Endodermal cell (in vitro differentiated cells): Measurements from ENCODE around the gene TRPV6. TPM values are rescaled to one million over a fixed set of nuclear protein-coding genes. Genes with fewer than 3 reads are reported as not detected.

ENCODE experiments used
- DNase-seq: peaks from one replicate; pipeline ENCODE4 v3.0.0-alpha.2; 2017
- H3K27ac ChIP-seq: 2 replicates; pipeline ENCODE4 v1.5.1; 2013; ENCODE audit warnings: mild to moderate bottlenecking, low read depth, low read length, moderate library complexity
- H3K27me3 ChIP-seq: 2 replicates; pipeline ENCODE4 v1.6.1; 2013; ENCODE audit warnings: mild to moderate bottlenecking, low read length, moderate library complexity; ENCODE audit not compliant: insufficient read depth, control insufficient read depth, poor library complexity, severe bottlenecking
- H3K36me3 ChIP-seq: 2 replicates; pipeline ENCODE4 v1.7.0; 2013; ENCODE audit warnings: mild to moderate bottlenecking, low read length, moderate library complexity; ENCODE audit not compliant: control insufficient read depth, insufficient read depth
- H3K4me1 ChIP-seq: one replicate; pipeline ENCODE4 v1.7.0; 2013; ENCODE audit warnings: low read length; ENCODE audit not compliant: control insufficient read depth, insufficient read depth
- H3K4me3 ChIP-seq: 2 replicates; pipeline ENCODE4 v1.5.1; 2013; ENCODE audit warnings: mild to moderate bottlenecking, low read length, moderate library complexity
- H3K9ac ChIP-seq: 2 replicates; pipeline ENCODE4 v1.6.1; 2013; ENCODE audit warnings: mild to moderate bottlenecking, low read length, moderate library complexity; ENCODE audit not compliant: poor library complexity, severe bottlenecking; ENCODE audit errors: extremely low read depth
- H3K9me3 ChIP-seq: 2 replicates; pipeline ENCODE4 v1.6.1; 2013; ENCODE audit warnings: mild to moderate bottlenecking, low read length, moderate library complexity; ENCODE audit not compliant: control insufficient read depth
- H3K27ac Mint-ChIP-seq: 2 replicates; pipeline ENCODE4 v1.8.0; 2020; ENCODE audit warnings: mixed read lengths
- H3K27me3 Mint-ChIP-seq: 2 replicates; pipeline ENCODE4 v1.8.0; 2021; ENCODE audit warnings: mild to moderate bottlenecking, mixed read lengths; ENCODE audit not compliant: insufficient read depth
- H3K36me3 Mint-ChIP-seq: 2 replicates; pipeline ENCODE4 v1.8.0; 2020; ENCODE audit warnings: low read depth, mixed read lengths
- H3K4me1 Mint-ChIP-seq: 2 replicates; pipeline ENCODE4 v1.8.0; 2020; ENCODE audit warnings: mixed read lengths
- H3K4me3 Mint-ChIP-seq: 2 replicates; pipeline ENCODE4 v1.8.0; 2020; ENCODE audit warnings: mild to moderate bottlenecking, moderate library complexity, mixed read lengths
- H3K9me3 Mint-ChIP-seq: 2 replicates; pipeline ENCODE4 v1.8.0; 2020; ENCODE audit warnings: mild to moderate bottlenecking, mixed read lengths
- WGBS, 2 experiments: methylation state at CpG; one replicate each; pipeline versions ENCODE4 v1.1.5 to v1.1.7; 2013; ENCODE audit warnings: missing lambda C conversion rate in 2 of 2, mixed read lengths in 1 of 2; ENCODE audit not compliant: insufficient coverage in 1 of 2, insufficient read length in 1 of 2; 5-methylcytosine and 5-hydroxymethylcytosine counted together
- total RNA-seq, 2 donors: library from RNA; stranded (reverse); fragmentation: NEBNext Ultra II Directional in 1 of 2; extraction: Animal tissue kit (Norgen Biotek cat#: 25700) in 1 of 2; gene quantifications; 2 replicates in 1 of 2; 3 replicates in 1 of 2; pipeline ENCODE4 v1.2.1, GENCODE V29; 2021
- TF ChIP-seq, protein P1 (sequence below): fragments of 200-600 bp; sonication (generic); conservative IDR thresholded peaks from 2 replicates; pipeline ENCODE4 v1.5.0; 2021; ENCODE audit warnings: antibody characterized with exemption, mild to moderate bottlenecking

Gene TRPV6
- total RNA-seq, 2 donors from 2014 or later: 2.7 to 4.1 TPM

DNA sequence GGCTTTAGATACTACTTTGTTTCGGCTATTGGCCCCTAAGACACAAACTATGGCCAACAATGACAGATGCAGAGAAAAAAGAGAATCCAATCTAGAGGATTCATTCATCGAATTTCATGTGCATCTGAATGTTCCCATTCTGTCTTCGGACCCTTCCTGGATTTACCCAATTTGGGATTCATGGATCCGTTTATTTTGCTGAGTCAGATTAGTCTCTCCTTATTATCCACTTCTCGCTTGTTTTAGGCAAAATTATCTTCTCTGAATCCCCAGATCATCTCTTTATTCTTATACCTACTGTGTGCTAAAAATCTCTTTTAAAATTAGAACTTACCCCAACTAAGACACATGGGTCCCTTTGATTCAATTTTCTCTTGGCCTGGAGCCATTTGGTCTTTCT, 6.5 kb downstream of the TRPV6 start:
- Mint-ChIP-seq H3K9me3 (no peaks in the 10 kb centered on the region), H3K4me3 (no peak overlapping the region), H3K36me3 (peaks cover 9% of the 10 kb centered on the region), H3K27ac (no peak overlapping the region), H3K4me1 (no peaks in the 10 kb centered on the region), H3K27me3 (peaks cover 31% of the 10 kb centered on the region)
- no peaks in the 10 kb centered on the region for H3K36me3 ChIP-seq
- no peak for DNase-seq
- no peak overlapping the region for H3K4me3 ChIP-seq
- no peak overlapping the region for H3K9ac ChIP-seq
- TF ChIP-seq, protein P1, sequence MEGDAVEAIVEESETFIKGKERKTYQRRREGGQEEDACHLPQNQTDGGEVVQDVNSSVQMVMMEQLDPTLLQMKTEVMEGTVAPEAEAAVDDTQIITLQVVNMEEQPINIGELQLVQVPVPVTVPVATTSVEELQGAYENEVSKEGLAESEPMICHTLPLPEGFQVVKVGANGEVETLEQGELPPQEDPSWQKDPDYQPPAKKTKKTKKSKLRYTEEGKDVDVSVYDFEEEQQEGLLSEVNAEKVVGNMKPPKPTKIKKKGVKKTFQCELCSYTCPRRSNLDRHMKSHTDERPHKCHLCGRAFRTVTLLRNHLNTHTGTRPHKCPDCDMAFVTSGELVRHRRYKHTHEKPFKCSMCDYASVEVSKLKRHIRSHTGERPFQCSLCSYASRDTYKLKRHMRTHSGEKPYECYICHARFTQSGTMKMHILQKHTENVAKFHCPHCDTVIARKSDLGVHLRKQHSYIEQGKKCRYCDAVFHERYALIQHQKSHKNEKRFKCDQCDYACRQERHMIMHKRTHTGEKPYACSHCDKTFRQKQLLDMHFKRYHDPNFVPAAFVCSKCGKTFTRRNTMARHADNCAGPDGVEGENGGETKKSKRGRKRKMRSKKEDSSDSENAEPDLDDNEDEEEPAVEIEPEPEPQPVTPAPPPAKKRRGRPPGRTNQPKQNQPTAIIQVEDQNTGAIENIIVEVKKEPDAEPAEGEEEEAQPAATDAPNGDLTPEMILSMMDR: no peak
- H3K27me3 ChIP-seq: peaks cover 5% of the 10 kb centered on the region
- 92 to 94% methylated on average over 5 of the region's 5 CpGs for WGBS, 2 experiments
- no peaks in the 10 kb centered on the region for H3K9me3 ChIP-seq
- H3K27ac ChIP-seq: no peak overlapping the region
- H3K4me1 ChIP-seq: no peaks in the 10 kb centered on the region

GRCh38 chr7:142878315-142878714, 7.2 kb downstream of the TRPV6 start:
- TF ChIP-seq, protein P1: no peak
- Histone ChIP-seq H3K9ac (no peak overlapping the region), H3K27me3 (peaks cover 5% of the 10 kb centered on the region), H3K27ac (no peak overlapping the region), H3K4me3 (no peak overlapping the region), H3K9me3 (no peaks in the 10 kb centered on the region), H3K4me1 (no peaks in the 10 kb centered on the region), H3K36me3 (no peaks in the 10 kb centered on the region)
- WGBS, 2 experiments: 94 to 99% methylated on average over 2 to 3 of the region's 3 CpGs
- H3K27me3 Mint-ChIP-seq: peaks cover 29% of the 10 kb centered on the region
- no peak overlapping the region for H3K4me3 Mint-ChIP-seq
- H3K27ac Mint-ChIP-seq: no peak overlapping the region
- no peaks in the 10 kb centered on the region for H3K9me3 Mint-ChIP-seq
- DNase-seq: no peak
- H3K36me3 Mint-ChIP-seq: peaks cover 15% of the 10 kb centered on the region
- H3K4me1 Mint-ChIP-seq: no peaks in the 10 kb centered on the region

- peaks cover 3% of the 10 kb centered on the region for H3K27me3 ChIP-seq
- no peak overlapping the region for H3K9ac ChIP-seq
- Mint-ChIP-seq H3K27me3 (peaks cover 23% of the 10 kb centered on the region), H3K27ac (no peak overlapping the region), H3K36me3 (peaks cover 18% of the 10 kb centered on the region), H3K9me3 (no peaks in the 10 kb centered on the region), H3K4me3 (no peak overlapping the region), H3K4me1 (no peaks in the 10 kb centered on the region)
- peak; percentile 31 for DNase-seq
- no peak overlapping the region for H3K4me3 ChIP-seq
- TF ChIP-seq, protein P1: no peak
- no peaks in the 10 kb centered on the region for H3K4me1 ChIP-seq
- H3K36me3 ChIP-seq: peaks cover 4% of the 10 kb centered on the region
- H3K9me3 ChIP-seq: no peaks in the 10 kb centered on the region
- no peak overlapping the region for H3K27ac ChIP-seq
- WGBS, 2 experiments: 94 to 95% methylated on average over 14 to 18 of the region's 18 CpGs
Observed at GRCh38 chr7:142876991-142877910, 8.3 kb downstream of the TRPV6 start.
